ENCODE data around the gene TBC1D30. TPM values are rescaled to one million over a fixed set of nuclear protein-coding genes. Genes with fewer than 3 reads are reported as not detected.
A peak's percentile ranks its signal among the peaks of the same experiment; 100 is the strongest.

The TBC1D30 gene
- total RNA-seq, 1 experiment from 2014 or later: 8.9 TPM

GRCh38 chr12:64883264-64884163, 59.1 kb downstream of the TBC1D30 start:
- no TSS peak for BruUV-seq (replicated peaks)
- CTCF ChIA-PET: no interaction called here
- intact Hi-C loops (cut with micrococcal nuclease; ENCODE audit: unreplicated experiment) (no loop called here), in situ Hi-C loops (cut with HindIII; ENCODE audit: low pct_unique_long_range_greater_than_20kb, low sequenced_read_pairs) (no loop called here)
- TF ChIP-seq SIN3A (IDR thresholded peaks at IDR 0.05; ENCODE audit: borderline replicate concordance, insufficient read depth, low read depth, low read length) (no peak), CTCF (IDR thresholded peaks at IDR 0.05) (peak; percentile 31; the same call in 1 of the 2 replicates)
- Histone ChIP-seq H3K4me3 (ENCODE audit: low read depth in 2 of 2, low read length in 2 of 2) (no peak overlapping the region), H3K4me1 (ENCODE audit: control insufficient read depth, insufficient read depth, low read length) (no peaks in the 10 kb centered on the region), H3K9me3 (ENCODE audit: control insufficient read depth, insufficient read depth, low read depth, low read length) (no peaks in the 10 kb centered on the region), H3K27me3 (ENCODE audit: control insufficient read depth, insufficient read depth, low read length) (0 out of 2 replicates have a peak, but pooled peaks cover 2% of the 10 kb centered on the region), H3K36me3 (ENCODE audit: control insufficient read depth, insufficient read depth, low read length) (no peaks in the 10 kb centered on the region), H3K27ac (ENCODE audit: low read length) (no peak overlapping the region)
- POLR2A ChIA-PET: no interaction called here
- DNase-seq (ENCODE audit: low read depth, low spot score) (no peak), ATAC-seq (peak; percentile 68; the same call in 1 of the 2 replicates)

DNA sequence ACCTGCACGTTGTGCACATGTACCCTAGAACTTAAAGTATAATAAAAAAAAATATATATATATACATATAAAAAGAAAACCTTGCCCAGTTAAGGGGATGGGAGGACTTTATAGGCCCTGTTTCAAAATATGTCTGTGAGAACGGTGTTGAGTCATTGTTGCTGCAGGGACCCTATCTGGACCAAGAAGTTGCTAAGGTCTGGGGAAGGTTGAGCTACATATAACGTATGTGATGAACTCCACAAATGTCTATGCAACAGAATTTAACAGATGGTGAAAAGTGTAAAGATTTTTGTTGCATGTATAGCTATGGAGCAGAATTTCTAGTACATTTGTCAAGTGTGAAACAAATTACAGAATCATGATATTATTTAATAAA, 59.7 kb downstream of the TBC1D30 start:
- POLR2A ChIA-PET: no interaction called here
- CTCF ChIA-PET: no interaction called here
- in situ Hi-C loops (cut with HindIII; ENCODE audit: low pct_unique_long_range_greater_than_20kb, low sequenced_read_pairs): no loop called here

More for the DNA sequence above, 59.7 kb downstream of the TBC1D30 start:
- no peaks in the 10 kb centered on the region for H3K36me3 ChIP-seq (ENCODE audit: control insufficient read depth, insufficient read depth, low read length)
- no peak overlapping the region for H3K4me3 ChIP-seq (ENCODE audit: low read depth in 2 of 2, low read length in 2 of 2)
- ATAC-seq (no peak), DNase-seq (ENCODE audit: low read depth, low spot score) (no peak)
- no peaks in the 10 kb centered on the region for H3K4me1 ChIP-seq (ENCODE audit: control insufficient read depth, insufficient read depth, low read length)
- no peak for TF ChIP-seq CTCF (IDR thresholded peaks at IDR 0.05)
- TF ChIP-seq TCF7L2 (IDR thresholded peaks at IDR 0.05; ENCODE audit: low read depth, low read length): no peak
- no peak for TF ChIP-seq SIN3A (IDR thresholded peaks at IDR 0.05; ENCODE audit: borderline replicate concordance, insufficient read depth, low read depth, low read length)
- TF ChIP-seq POLR2AphosphoS5 (IDR thresholded peaks at IDR 0.05; ENCODE audit: low read depth, low read length): no peak
- no peak for TF ChIP-seq REST (IDR thresholded peaks at IDR 0.05; ENCODE audit: insufficient read depth in 1 of 2, low read depth in 2 of 2, low read length in 1 of 2)
- no peaks in the 10 kb centered on the region; the same call in 1 of the 2 replicates for H3K27me3 ChIP-seq (ENCODE audit: control insufficient read depth, insufficient read depth, low read length)
- no TSS peak for BruUV-seq (replicated peaks)
- H3K27ac ChIP-seq (ENCODE audit: low read length): no peak overlapping the region
- no peaks in the 10 kb centered on the region for H3K9me3 ChIP-seq (ENCODE audit: control insufficient read depth, insufficient read depth, low read depth, low read length)
- intact Hi-C loops (cut with micrococcal nuclease; ENCODE audit: unreplicated experiment): no loop called here

Measured in Panc1 (cell line).